K562 (cell line): Measurements from ENCODE around the gene PALM3. TPM values are rescaled to one million over a fixed set of nuclear protein-coding genes. Genes with fewer than 3 reads are reported as not detected.
A peak's percentile ranks its signal among the peaks of the same experiment; 100 is the strongest.

Source experiments
- GATA2 ChIP-seq: sonication (generic); formaldehyde crosslinking; IDR thresholded peaks from 2 replicates; pipeline ENCODE4 v1.4.0; 2020; ENCODE audit warnings: mild to moderate bottlenecking, missing genetic modification reagents
- HIVEP1 ChIP-seq: fragments of 250-450 bp; sonication (Bioruptor Pico); IDR thresholded peaks from 2 replicates; pipeline ENCODE4 v1.4.0; 2020; ENCODE audit warnings: mild to moderate bottlenecking
- MCM5 ChIP-seq: fragments of 450-650 bp; IDR thresholded peaks from 2 replicates; pipeline ENCODE4 v1.6.1; 2016; ENCODE audit warnings: low read depth
- MGA ChIP-seq: fragments of 450-650 bp; IDR thresholded peaks from 2 replicates; pipeline ENCODE4 v1.6.1; 2016; ENCODE audit warnings: mild to moderate bottlenecking, moderate library complexity
- PHB2 ChIP-seq: fragments of 450-650 bp; IDR thresholded peaks from 2 replicates; pipeline ENCODE4 v1.6.1; 2017; ENCODE audit warnings: low read depth
- ZFX ChIP-seq: sonication (generic); formaldehyde crosslinking; IDR thresholded peaks from 2 replicates; pipeline ENCODE4 v1.8.0; 2022; ENCODE audit warnings: mild to moderate bottlenecking, missing genetic modification reagents, moderate library complexity
- ZMIZ1 ChIP-seq, 2 experiments: fragments of 150-350 bp in 1 of 2; IDR thresholded peaks; 2 replicates each; pipeline ENCODE4 v1.6.1; 2012 to 2016; ENCODE audit warnings: low read depth in 2 of 2, low read length in 2 of 2, mild to moderate bottlenecking in 1 of 2, moderate library complexity in 1 of 2
- ZNF3 ChIP-seq: fragments of 250-450 bp; sonication (Bioruptor Pico); IDR thresholded peaks from 2 replicates; pipeline ENCODE4 v1.5.0; 2021; ENCODE audit warnings: mild to moderate bottlenecking, moderate library complexity
- ZNF408 ChIP-seq: fragments of 250-450 bp; sonication (Bioruptor Pico); IDR thresholded peaks from 2 replicates; pipeline ENCODE4 v1.4.0; 2020; ENCODE audit warnings: low read depth, mild to moderate bottlenecking, moderate library complexity
- ZNF449 ChIP-seq: fragments of 250-450 bp; sonication (Bioruptor Pico); IDR thresholded peaks from 2 replicates; pipeline ENCODE4 v1.8.0; 2022; ENCODE audit warnings: moderate library complexity, mild to moderate bottlenecking, inconsistent platforms
- ZNF511 ChIP-seq: sonication (generic); formaldehyde crosslinking; IDR thresholded peaks from 2 replicates; pipeline ENCODE4 v1.8.0; 2022; ENCODE audit warnings: mild to moderate bottlenecking, missing genetic modification reagents
- polyA plus RNA-seq, 8 experiments: library from polyadenylated mRNA; depleted of rRNA in 4 of 8; stranded (reverse) in 5 of 8; unstranded in 3 of 8; fragments of >200 nt; fragmentation: Nextera tagmentation in 2 of 8; fragmentation: Illumina TruSeq in 1 of 8; extraction: Ambion mirVana in 2 of 8; extraction: Trizol in 1 of 8; gene quantifications; 2 replicates each; pipeline versions ENCODE4 v1.2.1 to v1.2.3, GENCODE V29; 2011 to 2014; ENCODE audit warnings: inconsistent platforms in 1 of 8, missing spikeins in 1 of 8
- total RNA-seq, 7 experiments: library from RNA; depleted of rRNA in 6 of 7; stranded (reverse); fragments of >200 nt in 6 of 7; fragmentation: Illumina TruSeq in 2 of 7; extraction: Trizol in 2 of 7; gene quantifications; 2 replicates each; pipeline versions ENCODE4 v1.2.1 to v1.2.3, GENCODE V29; 2011 to 2021; ENCODE audit warnings: low replicate concordance in 1 of 7

Gene PALM3
- total and polyA plus RNA-seq, 9 of the 15 experiments (the other 6 are each of a cell fraction or from before 2014, with no cell fraction given), result 0.07 to 9.3 (median 3.3) TPM

- TF ChIP-seq MGA (no peak), ZNF408 (CRISPR knock-in tag) (no peak), ZNF449 (CRISPR knock-in tag) (no peak), ZNF511 (CRISPR knock-in tag) (no peak), PHB2 (no peak), ZFX (CRISPR knock-in tag) (peak; percentile 70), MCM5 (no peak), HIVEP1 (CRISPR knock-in tag) (no peak), ZNF3 (CRISPR knock-in tag) (no peak), ZMIZ1 (IDR thresholded peaks at IDR 0.05; ENCODE audit: low read depth in 2 of 2, low read length in 2 of 2) (no peak), GATA2 (CRISPR knock-in tag) (no peak)
Measured at GRCh38 chr19:14073261-14073924, 11.5 kb upstream of the PALM3 start (continued).
